ENCODE data around the gene PLA2G2F. TPM values are rescaled to one million over a fixed set of nuclear protein-coding genes. Genes with fewer than 3 reads are reported as not detected.

Gene PLA2G2F
- total and polyA plus RNA-seq, 9 of the 15 experiments (the other 6 are each of a cell fraction or from before 2014, with no cell fraction given), result not detected

DNA sequence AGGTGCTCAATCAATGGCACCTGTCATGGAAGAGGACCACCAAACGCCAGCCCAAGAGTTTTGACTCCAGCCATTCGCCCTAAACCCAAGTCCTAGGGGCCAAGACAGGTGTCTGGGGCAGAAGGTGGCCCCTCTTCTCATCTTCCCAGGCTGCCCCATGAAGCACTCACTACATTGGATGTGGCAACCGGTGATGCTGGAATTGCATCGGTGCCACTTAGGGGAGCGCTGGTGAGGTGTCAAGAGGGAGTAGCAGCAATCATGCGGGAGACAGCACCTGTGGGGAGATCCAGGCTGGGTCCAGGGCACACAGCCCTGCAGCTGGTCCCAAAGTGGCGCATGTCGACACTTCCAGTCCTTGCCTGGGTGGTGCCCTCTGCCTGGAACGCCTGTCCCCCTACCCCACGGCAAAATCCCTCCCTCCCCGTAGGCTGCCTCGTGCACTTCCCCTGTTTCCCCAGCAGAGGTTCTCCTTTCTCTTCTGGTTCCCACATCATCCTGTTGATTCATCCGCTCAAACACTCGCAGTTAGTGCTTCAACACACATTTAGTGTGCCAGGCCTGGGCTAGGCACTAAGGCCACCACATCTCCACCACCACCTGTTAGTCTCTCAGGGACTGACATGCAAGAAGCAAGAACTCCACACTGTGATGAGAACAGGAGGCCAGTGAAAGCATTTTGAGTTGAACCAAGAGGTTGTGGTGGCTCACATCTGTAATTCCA is 38.3 kb upstream of the PLA2G2F start (continued):
- no peak for TF ChIP-seq HOXB6 (CRISPR knock-in tag; IDR thresholded peaks at IDR 0.05; ENCODE audit: borderline replicate concordance)
- peak; percentile 83 for TF ChIP-seq SMC3 (conservative IDR thresholded peaks at IDR 0.05; ENCODE audit: insufficient read depth, low read depth, low read length)
- TF ChIP-seq RFX5 (IDR thresholded peaks at IDR 0.05; ENCODE audit: low read depth, low read length), result no peak

DNA sequence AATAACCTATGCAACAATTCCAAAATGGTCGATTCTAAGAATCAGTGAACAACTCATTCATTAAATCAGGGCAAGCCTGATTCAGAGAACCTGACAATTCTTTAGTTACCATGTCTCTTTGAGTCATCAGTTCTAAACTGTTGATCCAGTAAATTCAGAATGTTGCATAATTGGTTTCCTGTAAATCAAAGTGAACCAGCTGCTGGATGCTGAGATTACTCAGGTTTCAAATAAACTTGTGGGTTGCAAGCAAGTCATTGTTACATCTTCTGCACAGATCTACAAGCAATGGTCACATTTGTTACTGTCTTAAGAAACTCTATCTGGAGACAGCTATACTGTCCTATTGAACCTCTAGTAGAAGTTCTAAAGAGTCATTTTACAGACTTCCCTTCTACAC is 36.2 kb upstream of the PLA2G2F start:
- DNase-seq (ENCODE audit: extremely low read depth in 1 of 4, low spot score in 3 of 4) (no peak), ATAC-seq (no peak), FAIRE-seq (peak; percentile 48)
- ChIA-PET CTCF (ENCODE audit: low intra/inter-chr PET ratio) (no interaction called here), POLR2A (no interaction called here)
- TF ChIP-seq ATF1 (CRISPR knock-in tag; IDR thresholded peaks at IDR 0.05) (no peak), ATF1 (tag; IDR thresholded peaks at IDR 0.05) (no peak), CEBPG (CRISPR knock-in tag; IDR thresholded peaks at IDR 0.05) (no peak), CEBPG (tag; conservative IDR thresholded peaks at IDR 0.05 in 1 of 2, IDR thresholded peaks at IDR 0.05 in 1 of 2) (peak in 1 of 2 experiments; percentile 68; a peak in 2 of 4 replicates), KDM1A (IDR thresholded peaks at IDR 0.05) (peak; percentile 55 to 59; a peak in 3 of 4 replicates), FOS (IDR thresholded peaks at IDR 0.05; ENCODE audit: extremely low read depth, insufficient read length) (no peak)
- TF ChIP-seq, protein P1, sequence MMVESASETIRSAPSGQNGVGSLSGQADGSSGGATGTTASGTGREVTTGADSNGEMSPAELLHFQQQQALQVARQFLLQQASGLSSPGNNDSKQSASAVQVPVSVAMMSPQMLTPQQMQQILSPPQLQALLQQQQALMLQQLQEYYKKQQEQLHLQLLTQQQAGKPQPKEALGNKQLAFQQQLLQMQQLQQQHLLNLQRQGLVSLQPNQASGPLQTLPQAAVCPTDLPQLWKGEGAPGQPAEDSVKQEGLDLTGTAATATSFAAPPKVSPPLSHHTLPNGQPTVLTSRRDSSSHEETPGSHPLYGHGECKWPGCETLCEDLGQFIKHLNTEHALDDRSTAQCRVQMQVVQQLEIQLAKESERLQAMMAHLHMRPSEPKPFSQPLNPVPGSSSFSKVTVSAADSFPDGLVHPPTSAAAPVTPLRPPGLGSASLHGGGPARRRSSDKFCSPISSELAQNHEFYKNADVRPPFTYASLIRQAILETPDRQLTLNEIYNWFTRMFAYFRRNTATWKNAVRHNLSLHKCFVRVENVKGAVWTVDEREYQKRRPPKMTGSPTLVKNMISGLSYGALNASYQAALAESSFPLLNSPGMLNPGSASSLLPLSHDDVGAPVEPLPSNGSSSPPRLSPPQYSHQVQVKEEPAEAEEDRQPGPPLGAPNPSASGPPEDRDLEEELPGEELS (CRISPR knock-in tag; IDR thresholded peaks at IDR 0.05; ENCODE audit: borderline replicate concordance), result no peak
- TF ChIP-seq, protein P2, sequence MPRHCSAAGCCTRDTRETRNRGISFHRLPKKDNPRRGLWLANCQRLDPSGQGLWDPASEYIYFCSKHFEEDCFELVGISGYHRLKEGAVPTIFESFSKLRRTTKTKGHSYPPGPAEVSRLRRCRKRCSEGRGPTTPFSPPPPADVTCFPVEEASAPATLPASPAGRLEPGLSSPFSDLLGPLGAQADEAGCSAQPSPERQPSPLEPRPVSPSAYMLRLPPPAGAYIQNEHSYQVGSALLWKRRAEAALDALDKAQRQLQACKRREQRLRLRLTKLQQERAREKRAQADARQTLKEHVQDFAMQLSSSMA (CRISPR knock-in tag; IDR thresholded peaks at IDR 0.05), result no peak
- Histone ChIP-seq H3K27me3 (ENCODE audit: control insufficient read depth in 2 of 2, insufficient read depth in 2 of 2, low read length in 2 of 2) (peaks cover 0 to 19% of the 10 kb centered on the region in 2 experiments; a peak in 3 of 5 replicates), H3K79me2 (ENCODE audit: control insufficient read depth, insufficient read depth, low read length) (no peaks in the 10 kb centered on the region), H3K36me3 (ENCODE audit: control insufficient read depth, insufficient read depth, low read length) (no peaks in the 10 kb centered on the region), H3K9me3 (replicated peaks; ENCODE audit: control insufficient read depth, insufficient read depth, low read depth, low read length) (no peaks in the 10 kb centered on the region), H3K27ac (ENCODE audit: extremely low read depth, low read depth, low read length) (no peak overlapping the region), H3K4me1 (replicated peaks in 1 of 2; ENCODE audit: control insufficient read depth in 2 of 2, insufficient read depth in 2 of 2, low read length in 2 of 2) (no peaks in the 10 kb centered on the region), H3K4me2 (ENCODE audit: insufficient read depth, low read length) (no peak overlapping the region), H3K9me1 (ENCODE audit: control insufficient read depth, insufficient read depth, low read length) (no peaks in the 10 kb centered on the region), H4K20me1 (replicated peaks; ENCODE audit: control insufficient read depth, insufficient read depth, low read length) (no peaks in the 10 kb centered on the region; the same call in 1 of the 2 replicates), H3K4me3 (no peak overlapping the region), H3K9ac (ENCODE audit: insufficient read depth in 1 of 2, low read depth in 2 of 2, low read length in 2 of 2) (no peak overlapping the region), H2AFZ (ENCODE audit: low read depth, low read length) (no peak overlapping the region)
- in situ Hi-C loops (cut with MboI), result loop anchor here (5.0 kb wide), 1 partner anchor 389 kb away; no protein-coding TSS in a partner anchor
- no TSS peak for BruUV-seq (replicated peaks)
- intact Hi-C loops (cut with micrococcal nuclease), result loop anchor here (5.0 kb wide), 2 partner anchors 126 to 389 kb away; partner anchors contain the start of gene PLA2G2A
- WGBS (ENCODE audit: insufficient coverage, low coverage, missing lambda C conversion rate), result 4% methylated on average over 1 of the region's 1 CpG

All from K562 (cell line).